ENCODE measurements around the gene CCDC170. TPM values are rescaled to one million over a fixed set of nuclear protein-coding genes. Genes with fewer than 3 reads are reported as not detected.

Gene CCDC170
- total and polyA plus RNA-seq, 9 of the 15 experiments (the other 6 are each of a cell fraction or from before 2014, with no cell fraction given): 0.01 to 0.18 (median 0.05) TPM; not detected in 6

- TF ChIP-seq, protein P1, sequence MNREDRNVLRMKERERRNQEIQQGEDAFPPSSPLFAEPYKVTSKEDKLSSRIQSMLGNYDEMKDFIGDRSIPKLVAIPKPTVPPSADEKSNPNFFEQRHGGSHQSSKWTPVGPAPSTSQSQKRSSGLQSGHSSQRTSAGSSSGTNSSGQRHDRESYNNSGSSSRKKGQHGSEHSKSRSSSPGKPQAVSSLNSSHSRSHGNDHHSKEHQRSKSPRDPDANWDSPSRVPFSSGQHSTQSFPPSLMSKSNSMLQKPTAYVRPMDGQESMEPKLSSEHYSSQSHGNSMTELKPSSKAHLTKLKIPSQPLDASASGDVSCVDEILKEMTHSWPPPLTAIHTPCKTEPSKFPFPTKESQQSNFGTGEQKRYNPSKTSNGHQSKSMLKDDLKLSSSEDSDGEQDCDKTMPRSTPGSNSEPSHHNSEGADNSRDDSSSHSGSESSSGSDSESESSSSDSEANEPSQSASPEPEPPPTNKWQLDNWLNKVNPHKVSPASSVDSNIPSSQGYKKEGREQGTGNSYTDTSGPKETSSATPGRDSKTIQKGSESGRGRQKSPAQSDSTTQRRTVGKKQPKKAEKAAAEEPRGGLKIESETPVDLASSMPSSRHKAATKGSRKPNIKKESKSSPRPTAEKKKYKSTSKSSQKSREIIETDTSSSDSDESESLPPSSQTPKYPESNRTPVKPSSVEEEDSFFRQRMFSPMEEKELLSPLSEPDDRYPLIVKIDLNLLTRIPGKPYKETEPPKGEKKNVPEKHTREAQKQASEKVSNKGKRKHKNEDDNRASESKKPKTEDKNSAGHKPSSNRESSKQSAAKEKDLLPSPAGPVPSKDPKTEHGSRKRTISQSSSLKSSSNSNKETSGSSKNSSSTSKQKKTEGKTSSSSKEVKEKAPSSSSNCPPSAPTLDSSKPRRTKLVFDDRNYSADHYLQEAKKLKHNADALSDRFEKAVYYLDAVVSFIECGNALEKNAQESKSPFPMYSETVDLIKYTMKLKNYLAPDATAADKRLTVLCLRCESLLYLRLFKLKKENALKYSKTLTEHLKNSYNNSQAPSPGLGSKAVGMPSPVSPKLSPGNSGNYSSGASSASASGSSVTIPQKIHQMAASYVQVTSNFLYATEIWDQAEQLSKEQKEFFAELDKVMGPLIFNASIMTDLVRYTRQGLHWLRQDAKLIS (CRISPR knock-in tag; IDR thresholded peaks at IDR 0.05): peak; percentile 38
- TF ChIP-seq ZNF609 (CRISPR knock-in tag; IDR thresholded peaks at IDR 0.05; ENCODE audit: borderline replicate concordance) (peak; percentile 76; the same call in 1 of the 2 replicates), HLTF (IDR thresholded peaks at IDR 0.05) (peak; percentile 51; the same call in 1 of the 2 replicates), KDM1A (IDR thresholded peaks at IDR 0.05) (peak; percentile 62 to 70), HNRNPLL (IDR thresholded peaks at IDR 0.05; ENCODE audit: low read depth, low read length, poor library complexity, severe bottlenecking) (peak; percentile 90), CREM (IDR thresholded peaks at IDR 0.05; ENCODE audit: low read depth) (peak; percentile 91), ELF2 (CRISPR knock-in tag; IDR thresholded peaks at IDR 0.05) (peak; percentile 95), HMGN3 (IDR thresholded peaks at IDR 0.05; ENCODE audit: borderline replicate concordance, extremely low read depth, insufficient read length, low read depth, low read length) (peak; percentile 96), EGR1 (conservative IDR thresholded peaks at IDR 0.05) (peak; percentile 92), SMARCA4 (IDR thresholded peaks at IDR 0.05) (no peak), ZBTB17 (CRISPR knock-in tag; IDR thresholded peaks at IDR 0.05) (peak; percentile 68), NFIC (IDR thresholded peaks at IDR 0.05) (peak; percentile 20; the same call in 1 of the 2 replicates), MEIS2 (IDR thresholded peaks at IDR 0.05; ENCODE audit: partially characterized antibody) (peak; percentile 76), ZZZ3 (IDR thresholded peaks at IDR 0.05) (peak; percentile 79), ID3 (CRISPR knock-in tag; IDR thresholded peaks at IDR 0.05) (no peak), ID3 (tag; IDR thresholded peaks at IDR 0.05) (no peak)
- TF ChIP-seq, protein P2, sequence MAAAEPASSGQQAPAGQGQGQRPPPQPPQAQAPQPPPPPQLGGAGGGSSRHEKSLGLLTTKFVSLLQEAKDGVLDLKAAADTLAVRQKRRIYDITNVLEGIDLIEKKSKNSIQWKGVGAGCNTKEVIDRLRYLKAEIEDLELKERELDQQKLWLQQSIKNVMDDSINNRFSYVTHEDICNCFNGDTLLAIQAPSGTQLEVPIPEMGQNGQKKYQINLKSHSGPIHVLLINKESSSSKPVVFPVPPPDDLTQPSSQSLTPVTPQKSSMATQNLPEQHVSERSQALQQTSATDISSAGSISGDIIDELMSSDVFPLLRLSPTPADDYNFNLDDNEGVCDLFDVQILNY (CRISPR knock-in tag; IDR thresholded peaks at IDR 0.05): peak; percentile 81; the same call in 1 of the 2 replicates
Observed at GRCh38 chr6:151451950-151452749, 41.7 kb upstream of the CCDC170 start, which contains the start of gene RMND1 (continued).
